GM10248 (cell line): Measurements from ENCODE around the gene PTPRR.

ENCODE experiments used
- CTCF ChIA-PET: fragments of 300-600 bp; sonication (Branson Sonifier 250); formaldehyde crosslinking; extraction: SDS; loops from one replicate; lab custom pipeline; 2021; ENCODE audit warnings: antibody characterized with exemption; lab: Yijun Ruan, JAX
- POLR2A ChIA-PET: fragments of 350-650 bp; sonication (Branson Sonifier 250); formaldehyde crosslinking; extraction: SDS; loops from one replicate; lab custom pipeline; 2020; ENCODE audit warnings: antibody characterized with exemption; lab: Yijun Ruan, JAX
- DNase-seq: peaks from one replicate; pipeline ENCODE4 v3.0.0; 2012; ENCODE audit errors: extremely low spot score
- CTCF ChIP-seq: IDR thresholded peaks from 2 replicates; pipeline ENCODE4 v1.5.1; 2012; ENCODE audit warnings: mild to moderate bottlenecking, low read depth; ENCODE audit errors: extremely low read depth, missing control alignments, control extremely low read depth

The PTPRR gene

GRCh38 chr12:70895956-70896355 lies 24.6 kb downstream of the PTPRR start:
- no peak for TF ChIP-seq CTCF
- DNase-seq = no peak
- ChIA-PET POLR2A (no interaction called here), CTCF (no interaction called here)

- DNase-seq = no peak
- TF ChIP-seq CTCF = no peak
- POLR2A ChIA-PET = no interaction called here
- CTCF ChIA-PET = no interaction called here
Measured at GRCh38 chr12:70892593-70892992, 27.9 kb downstream of the PTPRR start.

- TF ChIP-seq CTCF = no peak
- no peak for DNase-seq
- ChIA-PET POLR2A (no interaction called here), CTCF (no interaction called here)
Measured at GRCh38 chr12:70890895-70891832, 29.4 kb downstream of the PTPRR start.

- POLR2A ChIA-PET = no interaction called here
- CTCF ChIA-PET = interaction anchor here (0.6 to 2.0 kb wide), 2 partner anchors 10 to 54 kb away, joined by 3 to 6 read pairs; no protein-coding TSS in a partner anchor
- TF ChIP-seq CTCF = no peak
- DNase-seq = no peak
Measured at GRCh38 chr12:70885956-70886355, 34.6 kb downstream of the PTPRR start.

GRCh38 chr12:70883855-70884254 lies 36.7 kb downstream of the PTPRR start:
- DNase-seq = no peak

GRCh38 chr12:70880744-70881143 lies 39.8 kb downstream of the PTPRR start:
- no peak for DNase-seq
- no peak for TF ChIP-seq CTCF
- POLR2A ChIA-PET = no interaction called here
- CTCF ChIA-PET = no interaction called here

More at GRCh38 chr12:70883855-70884254, 36.7 kb downstream of the PTPRR start:
- POLR2A ChIA-PET = no interaction called here
- TF ChIP-seq CTCF = no peak
- CTCF ChIA-PET = interaction anchor here (1.0 to 1.2 kb wide), 2 partner anchors 23 to 26 kb away, joined by 3 to 4 read pairs; no protein-coding TSS in a partner anchor
